Kidney (tissue), 14 donors: Measurements from ENCODE around the gene PCSK9. TPM values are rescaled to one million over a fixed set of nuclear protein-coding genes. Genes with fewer than 3 reads are reported as not detected.

ENCODE experiments used
- DNase-seq, 5 donors: peaks; one replicate each; pipeline ENCODE4 v3.0.0-alpha.2; 2013 to 2020
- FAIRE-seq: peaks from 2 replicates; lab custom pipeline; 2012; peaks lifted over from hg19 to GRCh38; lab: Jason Lieb, UNC
- H3K27ac ChIP-seq, 2 donors: one replicate each; pipeline ENCODE4 v1.7.0; 2013; ENCODE audit warnings: low read depth in 2 of 2, low read length in 2 of 2, inconsistent platforms in 1 of 2
- H3K27me3 ChIP-seq: one replicate; pipeline ENCODE4 v1.7.1; 2013; ENCODE audit warnings: low read length, inconsistent platforms; ENCODE audit not compliant: control insufficient read depth, insufficient read depth
- H3K36me3 ChIP-seq, 3 donors: one replicate each; pipeline versions ENCODE4 v1.7.0 to v1.7.1; 2013; ENCODE audit warnings: low read length in 3 of 3, control low read depth in 1 of 3, inconsistent platforms in 1 of 3; ENCODE audit not compliant: insufficient read depth in 3 of 3, control insufficient read depth in 2 of 3
- H3K4me1 ChIP-seq, 3 donors: one replicate each; pipeline versions ENCODE4 v1.7.0 to v1.7.1; 2013; ENCODE audit warnings: low read length in 3 of 3, inconsistent platforms in 1 of 3, low read depth in 1 of 3; ENCODE audit not compliant: control insufficient read depth in 2 of 3, insufficient read depth in 2 of 3
- H3K4me3 ChIP-seq, 3 donors: one replicate each; pipeline versions ENCODE4 v1.7.0 to v1.8.1; 2013; ENCODE audit warnings: low read length in 3 of 3, control low read depth in 1 of 3, inconsistent platforms in 1 of 3
- H3K9ac ChIP-seq, 3 donors: one replicate each; pipeline versions ENCODE4 v1.7.0 to v1.7.1; 2013; ENCODE audit warnings: low read length in 3 of 3, control low read depth in 1 of 3, inconsistent platforms in 1 of 3
- H3K9me3 ChIP-seq, 3 donors: one replicate each; pipeline versions ENCODE4 v1.7.0 to v1.7.1; 2013; ENCODE audit warnings: low read length in 3 of 3, control low read depth in 1 of 3, inconsistent platforms in 1 of 3; ENCODE audit not compliant: control insufficient read depth in 2 of 3, insufficient read depth in 1 of 3
- intact Hi-C: fragments of 100-400 bp; cut with DNase I; formaldehyde crosslinking; loops from one replicate; pipeline ENCODE4 v1.11.1; 2022
- polyA plus RNA-seq: library from polyadenylated mRNA; stranded (reverse); fragments of 350-450 nt; fragmentation: Illumina TruSeq; extraction: RNeasy Lipid Tissue Mini Kit (QIAGEN cat#74804); gene quantifications from one replicate; pipeline ENCODE4 v1.2.3, GENCODE V29; 2014; ENCODE audit warnings: low read depth, low replicate concordance; ENCODE audit not compliant: insufficient read depth
- total RNA-seq: library from RNA; stranded (reverse); fragmentation: NEBNext Ultra II Directional; extraction: Animal tissue kit (Norgen Biotek cat#: 25700); gene quantifications from one replicate; pipeline ENCODE4 v1.2.1, GENCODE V29; 2021
- TF ChIP-seq, protein P1 (sequence below): IDR thresholded peaks from 3 replicates; pipeline ENCODE4 v1.5.1; 2012; ENCODE audit warnings: mild to moderate bottlenecking, moderate library complexity, borderline replicate concordance; ENCODE audit not compliant: insufficient read depth; ENCODE audit errors: extremely low read depth
- donor health status: control.
- donor health status: control.
- donor health status: control.
- donor health status: control.
- donor health status: control.
- donor health status: DM: yes; HTN: yes; CAD: no.
- donor health status: Normal renal cell carcinoma (clear cell type).

Gene PCSK9
- total and polyA plus RNA-seq, 2 donors from 2014 or later: 0.13 to 0.28 TPM

DNA sequence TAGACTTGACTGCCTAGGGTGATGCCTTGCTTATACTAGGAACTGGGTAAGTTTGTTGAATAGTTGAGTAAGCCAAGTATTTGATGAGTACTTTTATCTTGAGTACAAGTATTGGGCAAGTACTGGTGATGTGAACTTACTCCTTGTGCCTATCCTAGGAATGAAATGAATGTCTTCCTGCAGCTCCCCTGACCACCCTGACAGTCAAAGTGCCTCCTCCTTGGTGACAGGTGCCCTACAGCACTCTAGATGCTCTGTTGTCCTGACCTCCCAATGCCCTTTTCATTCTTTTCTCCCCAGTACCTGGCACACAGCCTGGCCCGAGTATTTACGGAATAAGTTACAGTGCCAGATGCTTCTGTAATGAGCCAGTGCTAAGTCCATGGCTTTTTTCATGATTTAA lies 25.5 kb downstream of the PCSK9 start:
- no peak overlapping the region for H3K27ac ChIP-seq
- no peak for FAIRE-seq
- intact Hi-C loops: no loop called here
- H3K4me1 ChIP-seq: peaks cover 0 to 6% (median 4%) of the 10 kb centered on the region in 3 donors
- no peaks in the 10 kb centered on the region for H3K27me3 ChIP-seq
- no peak overlapping the region for H3K9ac ChIP-seq
- H3K4me3 ChIP-seq: no peak overlapping the region
- H3K36me3 ChIP-seq: peaks cover 0 to 17% (median 17%) of the 10 kb centered on the region in 3 donors
- no peak for DNase-seq
- TF ChIP-seq, protein P1, sequence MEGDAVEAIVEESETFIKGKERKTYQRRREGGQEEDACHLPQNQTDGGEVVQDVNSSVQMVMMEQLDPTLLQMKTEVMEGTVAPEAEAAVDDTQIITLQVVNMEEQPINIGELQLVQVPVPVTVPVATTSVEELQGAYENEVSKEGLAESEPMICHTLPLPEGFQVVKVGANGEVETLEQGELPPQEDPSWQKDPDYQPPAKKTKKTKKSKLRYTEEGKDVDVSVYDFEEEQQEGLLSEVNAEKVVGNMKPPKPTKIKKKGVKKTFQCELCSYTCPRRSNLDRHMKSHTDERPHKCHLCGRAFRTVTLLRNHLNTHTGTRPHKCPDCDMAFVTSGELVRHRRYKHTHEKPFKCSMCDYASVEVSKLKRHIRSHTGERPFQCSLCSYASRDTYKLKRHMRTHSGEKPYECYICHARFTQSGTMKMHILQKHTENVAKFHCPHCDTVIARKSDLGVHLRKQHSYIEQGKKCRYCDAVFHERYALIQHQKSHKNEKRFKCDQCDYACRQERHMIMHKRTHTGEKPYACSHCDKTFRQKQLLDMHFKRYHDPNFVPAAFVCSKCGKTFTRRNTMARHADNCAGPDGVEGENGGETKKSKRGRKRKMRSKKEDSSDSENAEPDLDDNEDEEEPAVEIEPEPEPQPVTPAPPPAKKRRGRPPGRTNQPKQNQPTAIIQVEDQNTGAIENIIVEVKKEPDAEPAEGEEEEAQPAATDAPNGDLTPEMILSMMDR: no peak
- H3K9me3 ChIP-seq: no peaks in the 10 kb centered on the region

DNA sequence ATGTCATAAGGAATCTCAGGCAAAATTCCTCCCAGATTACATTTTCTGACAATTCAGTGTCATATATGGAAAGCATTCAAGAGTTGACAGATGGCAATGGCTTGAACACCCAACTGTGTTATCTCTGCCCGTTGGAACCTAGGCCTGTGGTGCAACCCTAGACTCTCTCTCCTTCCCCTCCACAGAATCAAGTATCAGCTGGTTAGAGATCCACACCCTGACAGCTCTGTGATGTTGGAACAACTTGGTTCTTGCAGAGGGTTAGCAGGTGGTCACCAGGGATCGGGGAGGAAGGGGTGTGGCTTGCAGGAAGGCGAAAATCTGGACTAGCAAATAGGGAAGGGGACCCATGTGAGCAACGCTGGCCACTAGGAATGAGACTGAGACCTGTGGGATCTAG lies 26.3 kb downstream of the PCSK9 start:
- intact Hi-C loops: no loop called here
- DNase-seq: no peak
- H3K36me3 ChIP-seq: peaks cover 0 to 25% (median 19%) of the 10 kb centered on the region in 3 donors
- H3K4me1 ChIP-seq: peaks cover 0 to 6% (median 4%) of the 10 kb centered on the region in 3 donors
- H3K9me3 ChIP-seq: no peaks in the 10 kb centered on the region
- TF ChIP-seq, protein P1: no peak
- no peak overlapping the region for H3K27ac ChIP-seq
- H3K4me3 ChIP-seq: no peak overlapping the region
- H3K27me3 ChIP-seq: no peaks in the 10 kb centered on the region
- no peak for FAIRE-seq
- no peak overlapping the region for H3K9ac ChIP-seq

DNA sequence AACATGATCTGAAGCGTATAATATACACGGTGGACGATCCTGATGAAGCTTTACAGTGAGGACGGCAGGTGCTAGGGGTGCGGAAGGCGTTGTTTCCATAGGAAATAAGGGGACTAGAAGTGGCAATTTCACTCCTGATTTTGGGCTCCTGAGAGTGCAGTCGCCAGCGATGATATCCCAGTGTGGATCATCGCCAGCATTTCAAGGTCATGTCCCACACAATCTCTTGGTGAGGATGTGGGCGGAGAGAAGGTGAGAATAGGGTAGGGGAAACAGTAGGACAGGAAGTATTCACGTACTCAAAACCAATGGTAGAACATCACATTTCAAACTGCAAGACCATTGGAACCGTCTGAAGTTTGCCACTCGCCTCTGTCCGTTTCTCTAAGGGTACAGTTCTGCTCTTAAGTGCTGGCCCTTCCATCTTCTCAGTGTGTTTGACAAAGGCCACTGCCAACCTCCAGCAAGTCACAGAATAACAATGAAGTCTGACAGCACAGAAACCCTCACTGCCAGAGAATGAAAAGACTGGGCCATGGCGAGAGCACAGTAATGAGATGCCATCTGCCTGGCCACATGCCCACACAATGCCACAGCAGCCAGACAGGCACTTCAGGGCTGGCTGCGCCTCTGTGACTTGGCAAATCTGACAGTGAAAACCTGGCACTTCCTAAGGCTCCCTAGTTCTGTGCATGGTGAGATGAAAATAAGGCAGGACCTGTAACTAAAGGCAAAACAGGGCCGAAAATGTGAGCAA lies 27.9 kb downstream of the PCSK9 start:
- TF ChIP-seq, protein P1: no peak
- H3K27me3 ChIP-seq: no peaks in the 10 kb centered on the region
- intact Hi-C loops: no loop called here
- no peak overlapping the region for H3K9ac ChIP-seq
- DNase-seq (no peak), FAIRE-seq (no peak)
- H3K4me3 ChIP-seq: no peak overlapping the region
- peaks cover 0 to 6% (median 4%) of the 10 kb centered on the region in 3 donors for H3K4me1 ChIP-seq
- H3K36me3 ChIP-seq: peaks cover 14 to 40% (median 31%) of the 10 kb centered on the region in 3 donors
- H3K9me3 ChIP-seq: no peaks in the 10 kb centered on the region
- H3K27ac ChIP-seq: no peak overlapping the region
